HFFc6 (cell line): Measurements from ENCODE around the gene AP4S1. TPM values are rescaled to one million over a fixed set of nuclear protein-coding genes. Genes with fewer than 3 reads are reported as not detected.
"Not testable (repeated sequence)": the region's sequence is repeated elsewhere in the genome, so short reads cannot be mapped to it uniquely, and the experiment has no call there.

Experiments
- DNase-seq: peaks from one replicate; pipeline ENCODE4 v3.0.0-alpha.2; 2018
- H3K27ac Mint-ChIP-seq: 2 replicates; pipeline ENCODE4 v1.8.0; 2020; ENCODE audit warnings: mild to moderate bottlenecking, mixed read lengths
- H3K27me3 Mint-ChIP-seq: 2 replicates; pipeline ENCODE4 v1.8.0; 2021; ENCODE audit warnings: mild to moderate bottlenecking, moderate library complexity, mixed read lengths; ENCODE audit not compliant: insufficient read depth
- H3K36me3 Mint-ChIP-seq: 2 replicates; pipeline ENCODE4 v1.8.0; 2021; ENCODE audit warnings: low read depth, mixed read lengths
- H3K4me1 Mint-ChIP-seq: 2 replicates; pipeline ENCODE4 v1.8.0; 2020; ENCODE audit warnings: low read depth, mixed read lengths
- H3K4me3 Mint-ChIP-seq: 2 replicates; pipeline ENCODE4 v1.8.0; 2020; ENCODE audit warnings: mild to moderate bottlenecking, moderate library complexity, mixed read lengths
- H3K9me3 Mint-ChIP-seq: 2 replicates; pipeline ENCODE4 v1.8.0; 2020; ENCODE audit warnings: mild to moderate bottlenecking, mixed read lengths
- CTCF ChIP-seq: fragments of 200-600 bp; sonication (generic); IDR thresholded peaks from 2 replicates; pipeline ENCODE4 v1.5.0; 2021; ENCODE audit warnings: antibody characterized with exemption, mild to moderate bottlenecking
- total RNA-seq, 6 experiments: library from RNA; stranded (reverse); fragmentation: NEBNext Ultra II Directional; extraction: Animal tissue kit (Norgen Biotek cat#: 25700); gene quantifications; 2 replicates in 1 of 6; 3 replicates in 5 of 6; pipeline ENCODE4 v1.2.3, GENCODE V29; 2021

The AP4S1 gene
- total RNA-seq, 6 experiments from 2014 or later = 6.5 to 10.0 (median 7.5) TPM

GRCh38 chr14:31051023-31051422, 25.6 kb downstream of the AP4S1 start:
- Mint-ChIP-seq H3K4me3 (no peak overlapping the region), H3K9me3 (no peaks in the 10 kb centered on the region), H3K27ac (no peak overlapping the region)

GRCh38 chr14:31051511-31051910, 26.1 kb downstream of the AP4S1 start:
- no peak for DNase-seq
- Mint-ChIP-seq H3K36me3 (no peaks in the 10 kb centered on the region; the same call in 1 of the 2 replicates), H3K27me3 (no peaks in the 10 kb centered on the region), H3K4me1 (peaks cover 6% of the 10 kb centered on the region), H3K4me3 (no peak overlapping the region), H3K27ac (no peak overlapping the region), H3K9me3 (no peaks in the 10 kb centered on the region)
- TF ChIP-seq CTCF = no peak

More at GRCh38 chr14:31051023-31051422, 25.6 kb downstream of the AP4S1 start:
- TF ChIP-seq CTCF = no peak
- peaks cover 6% of the 10 kb centered on the region for H3K4me1 Mint-ChIP-seq
- no peaks in the 10 kb centered on the region; the same call in 1 of the 2 replicates for H3K36me3 Mint-ChIP-seq
- H3K27me3 Mint-ChIP-seq = no peaks in the 10 kb centered on the region
- no peak for DNase-seq

GRCh38 chr14:31052905-31053586, 27.6 kb downstream of the AP4S1 start:
- not testable (repeated sequence) for H3K27ac Mint-ChIP-seq, H3K36me3 Mint-ChIP-seq, H3K4me3 Mint-ChIP-seq, H3K9me3 Mint-ChIP-seq, H3K27me3 Mint-ChIP-seq, DNase-seq
- peaks cover 11% of the 10 kb centered on the region for H3K4me1 Mint-ChIP-seq

GRCh38 chr14:31057035-31057434, 31.6 kb downstream of the AP4S1 start:
- H3K27ac Mint-ChIP-seq = no peak overlapping the region
- no peak overlapping the region for H3K4me3 Mint-ChIP-seq
- H3K4me1 Mint-ChIP-seq = peaks cover 20% of the 10 kb centered on the region
- no peak for DNase-seq
- H3K36me3 Mint-ChIP-seq = no peaks in the 10 kb centered on the region
- H3K27me3 Mint-ChIP-seq = no peaks in the 10 kb centered on the region; the same call in 1 of the 2 replicates
- TF ChIP-seq CTCF = no peak
- no peaks in the 10 kb centered on the region for H3K9me3 Mint-ChIP-seq

- H3K4me3 Mint-ChIP-seq = no peak overlapping the region
- no peak overlapping the region for H3K27ac Mint-ChIP-seq
- H3K9me3 Mint-ChIP-seq = no peaks in the 10 kb centered on the region
- no peak for TF ChIP-seq CTCF
- no peaks in the 10 kb centered on the region for H3K36me3 Mint-ChIP-seq
- no peak for DNase-seq
- H3K27me3 Mint-ChIP-seq = no peaks in the 10 kb centered on the region; the same call in 1 of the 2 replicates
- H3K4me1 Mint-ChIP-seq = peaks cover 20% of the 10 kb centered on the region
These were observed 32.4 kb downstream of the AP4S1 start for GRCh38 chr14:31057701-31058364.
